ACHN (cell line): ENCODE data around the gene EXT2.

Source experiments
- DNase-seq: peaks from one replicate; pipeline ENCODE4 v3.0.0-alpha.2; 2015
- in situ Hi-C: cut with HindIII; loops from 2 replicates; pipeline ENCODE4 v1.10.0; 2017; ENCODE audit warnings: low sequenced_read_pairs, low pct_ligation_motif_present, low pct_unique_long_range_greater_than_20kb

The EXT2 gene

GRCh38 chr11:44095506-44096359 is at the start of gene EXT2:
Gene EXT2, plus strand, starts transcription at chr11:44095678. Its CDS starts 12,035 bp downstream, at chr11:44107713.
- in situ Hi-C loops: no loop called here

GRCh38 chr11:44046182-44046581 is 49.3 kb upstream of the EXT2 start:
- DNase-seq: no peak
- in situ Hi-C loops: no loop called here

More at GRCh38 chr11:44095506-44096359, at the start of gene EXT2:
- peak; percentile 73 for DNase-seq

GRCh38 chr11:44047298-44047697 is 48.2 kb upstream of the EXT2 start:
- no peak for DNase-seq
- in situ Hi-C loops: no loop called here

DNA sequence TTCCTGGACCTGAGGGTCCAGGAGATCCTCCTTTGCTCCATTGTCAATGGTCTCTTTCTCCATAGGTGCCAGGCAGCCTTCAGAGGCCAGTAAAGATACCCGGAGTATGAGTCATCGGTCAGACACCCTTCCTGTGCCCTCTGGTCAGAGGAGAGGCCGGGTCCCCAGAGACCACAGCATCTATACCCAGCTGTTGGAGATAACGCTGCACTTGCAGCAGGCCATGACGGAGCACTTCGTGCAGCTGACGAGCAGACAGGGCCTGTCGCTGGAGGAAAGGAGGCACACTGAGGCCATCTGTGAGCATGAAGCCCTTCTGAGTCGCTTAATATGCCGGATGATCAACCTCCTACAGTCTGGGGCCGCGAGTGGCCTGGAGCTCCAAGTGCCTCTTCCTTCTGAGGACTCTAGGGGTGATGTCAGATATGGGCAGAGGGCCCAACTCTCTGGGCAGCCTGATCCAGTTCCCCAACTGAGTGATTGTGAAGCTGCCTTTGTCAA is 47.5 kb upstream of the EXT2 start, which contains the start of gene ACCSL:
Gene ACCSL (plus strand): TSS at position 51 of the 501 bp plus-strand sequence. CDS start 56 bp downstream, at position 107.
- no peak for DNase-seq
- in situ Hi-C loops: no loop called here

- in situ Hi-C loops: no loop called here
- DNase-seq: no peak
These were observed 45.6 kb upstream of the EXT2 start for GRCh38 chr11:44049832-44050231.

- in situ Hi-C loops: no loop called here
- DNase-seq: no peak
These were observed 44.3 kb upstream of the EXT2 start for GRCh38 chr11:44051171-44051570.

DNA sequence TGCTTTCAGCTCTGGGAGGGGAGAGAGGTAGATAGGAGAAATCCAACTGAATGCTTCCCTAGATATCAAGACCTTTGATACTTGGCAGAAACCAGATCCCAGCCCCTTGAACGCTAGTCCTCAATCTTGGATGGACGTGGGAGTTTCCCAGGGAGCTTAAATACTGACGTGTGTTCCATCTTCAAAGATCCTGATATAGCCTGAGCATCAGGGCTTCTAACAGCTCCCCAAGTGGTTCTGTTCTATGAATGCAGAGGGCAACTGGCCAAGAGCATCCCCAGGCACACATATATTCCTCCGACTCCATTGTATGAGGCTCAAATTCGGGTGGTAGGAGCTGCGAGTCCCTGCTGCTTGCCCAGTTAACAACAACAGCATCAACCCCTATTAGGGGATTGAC is 38.1 kb upstream of the EXT2 start:
- in situ Hi-C loops: no loop called here
- no peak for DNase-seq

DNA sequence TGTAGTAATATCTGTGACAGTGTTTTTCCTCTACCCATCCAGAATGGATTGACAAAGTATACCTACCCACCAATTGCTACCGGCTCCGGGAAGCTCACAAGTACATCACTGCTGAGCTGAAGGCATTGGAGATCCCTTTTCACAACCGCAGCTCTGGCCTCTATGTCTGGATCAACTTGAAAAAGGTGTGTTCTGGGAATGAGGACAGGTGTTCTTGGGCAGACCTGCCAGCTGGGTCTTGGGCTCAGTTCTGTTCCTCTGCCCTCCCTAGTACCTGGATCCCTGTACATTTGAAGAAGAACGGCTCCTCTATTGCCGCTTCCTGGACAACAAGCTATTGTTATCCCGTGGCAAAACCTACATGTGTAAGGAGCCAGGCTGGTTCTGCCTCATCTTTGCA is 37.2 kb upstream of the EXT2 start:
- in situ Hi-C loops: no loop called here
- no peak for DNase-seq

DNA sequence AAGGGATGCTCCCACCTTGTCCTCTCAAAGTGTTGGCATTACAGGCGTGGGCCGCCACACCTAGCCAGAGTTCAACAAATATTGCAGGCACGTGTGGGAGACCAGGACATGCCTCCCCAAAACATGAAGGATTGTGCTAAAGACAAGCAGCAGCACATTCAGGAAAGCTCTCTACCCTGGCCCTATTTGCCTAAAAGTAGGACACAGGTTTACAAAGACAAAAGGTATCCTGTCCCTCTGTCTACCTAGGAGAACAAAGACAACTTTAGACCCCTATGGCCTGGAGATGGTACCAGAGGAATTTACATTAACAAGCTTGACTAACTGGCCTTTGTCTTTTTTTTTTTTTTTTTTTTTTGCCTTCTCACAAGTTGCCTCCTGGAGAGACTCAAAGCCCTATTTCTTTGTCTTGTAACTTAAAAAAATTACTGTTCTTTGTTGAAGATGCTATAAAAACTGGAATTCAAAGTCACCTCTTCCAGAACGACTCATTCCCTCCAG is 30.3 kb upstream of the EXT2 start:
- no peak for DNase-seq
- in situ Hi-C loops: no loop called here

GRCh38 chr11:44065841-44066731 is 29.4 kb upstream of the EXT2 start, which contains the start of gene ACCS:
Gene ACCS, plus strand, starts transcription at chr11:44066270. Its CDS starts 1,358 bp downstream, at chr11:44067628.
- in situ Hi-C loops: no loop called here
- peak; percentile 91 for DNase-seq

DNA sequence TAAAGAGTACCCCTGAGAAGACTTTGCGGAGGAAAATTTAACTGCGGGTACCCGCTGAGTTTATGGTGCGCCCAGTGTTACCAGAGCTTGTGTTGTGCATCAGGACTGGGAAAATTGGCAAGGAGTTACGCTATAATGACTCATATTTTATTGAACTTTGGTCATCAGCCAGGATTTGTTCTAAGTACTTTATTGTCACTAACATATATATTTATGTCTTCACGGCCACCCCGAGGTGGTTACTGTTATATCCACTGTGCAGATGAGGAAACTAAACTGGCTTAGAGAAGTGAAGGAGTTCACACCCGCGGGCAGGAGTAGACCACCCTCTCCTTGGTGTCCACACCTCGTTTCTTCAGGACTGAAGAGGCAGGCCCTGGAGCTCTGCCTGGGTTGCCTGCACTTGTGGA is 28.7 kb upstream of the EXT2 start:
- peak; percentile 45 for DNase-seq
- in situ Hi-C loops: no loop called here

DNA sequence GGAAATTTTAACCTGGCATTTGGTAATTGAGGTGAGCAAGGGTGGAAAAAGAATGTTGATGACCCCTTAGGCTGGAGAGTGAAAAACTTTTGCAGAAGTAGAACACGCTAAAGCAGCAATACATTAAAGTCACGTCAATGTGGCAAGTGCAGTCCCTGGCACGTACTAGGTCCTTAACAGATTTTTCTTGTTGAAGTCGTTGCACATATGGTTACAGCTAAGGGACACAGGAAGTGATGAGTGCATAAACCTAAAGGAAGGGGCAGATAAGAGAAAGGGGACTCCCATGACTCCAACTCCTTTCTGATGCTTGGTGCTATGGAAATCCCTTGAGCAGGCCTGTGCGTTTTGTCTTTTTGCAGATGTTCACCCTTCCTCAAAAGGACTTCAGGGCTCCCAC is 28.2 kb upstream of the EXT2 start:
- in situ Hi-C loops: no loop called here
- no peak for DNase-seq

DNA sequence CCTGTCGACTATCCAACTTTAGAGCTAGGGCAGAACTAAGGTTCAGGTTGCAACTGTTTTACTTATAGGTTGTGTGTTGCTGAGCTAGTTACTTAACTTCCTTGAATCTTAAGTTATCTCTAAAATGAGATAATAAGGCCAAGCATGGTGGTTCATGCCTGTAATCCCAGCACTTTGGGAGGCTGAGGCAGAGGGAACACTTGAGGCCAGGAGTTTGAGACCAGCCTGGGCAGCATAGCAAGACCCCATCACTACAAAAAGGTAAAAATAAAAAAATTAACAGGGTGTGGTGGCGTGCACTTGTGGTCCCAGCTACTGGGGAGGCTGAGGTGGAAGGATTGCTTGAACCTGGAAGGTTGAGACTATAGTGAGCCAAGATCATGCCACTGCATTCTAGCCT is 27.3 kb upstream of the EXT2 start:
- in situ Hi-C loops: no loop called here
- DNase-seq: no peak

GRCh38 chr11:44071157-44071556 is 24.3 kb upstream of the EXT2 start:
- in situ Hi-C loops: no loop called here
- no peak for DNase-seq

DNA sequence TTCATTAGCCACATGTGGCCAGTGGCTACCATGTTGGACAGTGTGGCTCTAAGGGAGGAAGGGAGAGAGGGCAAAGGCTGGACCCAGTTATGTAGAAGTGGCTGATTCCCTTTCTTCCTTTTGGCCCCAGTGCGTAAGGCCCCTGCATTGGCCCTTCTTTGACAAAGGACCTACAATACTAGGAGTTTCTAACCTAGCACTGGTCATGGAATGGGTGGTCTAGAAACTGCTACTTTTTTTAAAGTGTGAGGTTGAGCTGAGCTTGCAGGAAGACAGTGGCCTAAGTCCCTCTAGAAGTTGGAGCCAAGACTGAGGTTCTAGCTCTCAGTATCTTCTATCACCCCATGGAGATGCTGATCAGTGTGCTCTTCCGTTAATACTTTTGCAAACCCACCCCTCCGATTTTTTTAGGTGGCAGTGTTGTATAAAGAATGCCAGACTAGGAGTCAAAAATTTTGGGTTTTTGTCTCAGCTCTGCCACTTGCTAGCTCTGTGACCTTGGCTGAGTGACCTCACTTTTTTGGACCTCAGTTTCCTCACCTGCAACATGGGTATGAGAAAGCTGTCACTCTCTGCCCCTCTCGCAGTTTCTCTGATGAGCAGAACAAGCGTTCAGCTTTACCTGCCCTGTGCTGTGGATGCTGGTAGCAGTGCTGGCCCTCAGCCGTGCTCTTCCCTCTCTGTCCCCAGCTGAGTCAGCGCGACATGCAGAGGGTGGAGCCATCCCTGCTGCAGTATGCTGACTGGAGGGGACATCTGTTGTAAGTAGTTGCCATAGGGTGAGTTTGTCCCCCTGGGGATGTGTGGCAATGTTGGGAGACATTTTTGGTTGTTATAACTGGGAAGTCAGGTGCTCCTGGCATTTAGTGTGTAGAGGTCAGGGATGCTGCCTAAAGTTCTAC is 22.5 kb upstream of the EXT2 start:
- in situ Hi-C loops: no loop called here
- DNase-seq: no peak

DNA sequence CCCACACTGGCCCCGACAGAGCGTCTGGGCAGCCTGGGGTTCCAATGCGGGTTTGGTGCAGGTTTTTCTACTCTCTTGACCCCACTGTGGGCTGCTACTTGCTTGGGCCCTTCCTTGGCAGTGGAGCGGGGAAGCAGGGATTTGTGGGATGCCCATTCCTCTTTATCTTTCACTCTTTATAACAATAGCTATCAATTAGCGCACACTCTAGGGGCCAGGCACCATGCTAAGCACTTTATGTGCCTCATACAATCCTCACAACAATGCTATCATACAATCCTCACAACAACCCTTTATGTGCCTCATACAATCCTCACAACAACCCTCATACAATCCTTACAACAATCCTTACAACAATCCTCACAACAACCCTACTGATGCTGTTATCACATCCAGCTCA is 16.7 kb upstream of the EXT2 start:
- in situ Hi-C loops: no loop called here
- DNase-seq: no peak

GRCh38 chr11:44079376-44079775 is 16.1 kb upstream of the EXT2 start:
- in situ Hi-C loops: no loop called here
- DNase-seq: no peak

GRCh38 chr11:44080951-44081350 is 14.5 kb upstream of the EXT2 start:
- in situ Hi-C loops: no loop called here
- no peak for DNase-seq
